WTC11 (cell line): ENCODE measurements around the gene GSTM2. TPM values are rescaled to one million over a fixed set of nuclear protein-coding genes. Genes with fewer than 3 reads are reported as not detected.

Experiments used
- ATAC-seq: fragments of 200-7000 bp; cut with Tn5 transposase; 2 replicates; pipeline ENCODE4 v1.10.0; 2021; ENCODE audit warnings: mild to moderate bottlenecking, moderate library complexity
- CTCF ChIA-PET: fragments of 300-600 bp; sonication (Branson Sonifier 250); formaldehyde crosslinking; loops from one replicate; lab custom pipeline; 2021; ENCODE audit warnings: antibody characterized with exemption; lab: Charles Lee
- POLR2A ChIA-PET: fragments of 350-600 bp; sonication (Branson Sonifier 250); formaldehyde crosslinking; loops from one replicate; lab custom pipeline; 2021; ENCODE audit warnings: antibody characterized with exemption; lab: Charles Lee
- DNase-seq: peaks from one replicate; pipeline ENCODE4 v3.0.0; 2021; ENCODE audit warnings: low spot score
- H3K27ac Mint-ChIP-seq: 2 replicates; pipeline ENCODE4 v1.8.0; 2021; ENCODE audit warnings: mixed read lengths
- H3K27me3 Mint-ChIP-seq: 2 replicates; pipeline ENCODE4 v1.8.0; 2021; ENCODE audit warnings: low read depth, mild to moderate bottlenecking, moderate library complexity, mixed read lengths
- H3K36me3 Mint-ChIP-seq: 2 replicates; pipeline ENCODE4 v1.8.0; 2021; ENCODE audit warnings: mixed read lengths
- H3K4me1 Mint-ChIP-seq: 2 replicates; pipeline ENCODE4 v1.8.0; 2022; ENCODE audit warnings: mixed read lengths
- H3K4me3 Mint-ChIP-seq: 2 replicates; pipeline ENCODE4 v1.8.0; 2021; ENCODE audit warnings: mild to moderate bottlenecking, moderate library complexity, mixed read lengths
- H3K9me3 Mint-ChIP-seq: 2 replicates; pipeline ENCODE4 v1.8.0; 2021; ENCODE audit warnings: mixed read lengths
- AFF4 ChIP-seq: sonication (generic); formaldehyde crosslinking; IDR thresholded peaks from 2 replicates; pipeline ENCODE4 v1.8.1; 2023; ENCODE audit warnings: mild to moderate bottlenecking, missing genetic modification reagents, borderline replicate concordance
- ATF1 ChIP-seq: sonication (generic); formaldehyde crosslinking; IDR thresholded peaks from 2 replicates; pipeline ENCODE4 v1.8.1; 2023; ENCODE audit warnings: mild to moderate bottlenecking, moderate library complexity, missing genetic modification reagents
- ATF2 ChIP-seq: sonication (generic); formaldehyde crosslinking; IDR thresholded peaks from 2 replicates; pipeline ENCODE4 v1.8.1; 2022; ENCODE audit warnings: low read depth, missing genetic modification reagents, borderline replicate concordance
- CREM ChIP-seq: sonication (generic); formaldehyde crosslinking; IDR thresholded peaks from 2 replicates; pipeline ENCODE4 v1.8.1; 2022; ENCODE audit warnings: mild to moderate bottlenecking, missing genetic modification reagents, moderate library complexity
- ESRRA ChIP-seq: sonication (generic); formaldehyde crosslinking; IDR thresholded peaks from 2 replicates; pipeline ENCODE4 v1.8.1; 2022; ENCODE audit warnings: mild to moderate bottlenecking, missing genetic modification reagents, borderline replicate concordance
- FOXJ3 ChIP-seq: sonication (generic); formaldehyde crosslinking; IDR thresholded peaks from 2 replicates; pipeline ENCODE4 v1.9.0; 2021; ENCODE audit warnings: missing genetic modification reagents, mild to moderate bottlenecking, borderline replicate concordance
- GABPB1 ChIP-seq: sonication (generic); formaldehyde crosslinking; IDR thresholded peaks from 2 replicates; pipeline ENCODE4 v1.8.1; 2023; ENCODE audit warnings: mild to moderate bottlenecking, missing genetic modification reagents
- HMGA2 ChIP-seq: fragments of 250-450 bp; sonication (Bioruptor Pico); IDR thresholded peaks from 2 replicates; pipeline ENCODE4 v1.4.0; 2021; ENCODE audit warnings: mild to moderate bottlenecking, moderate library complexity
- IRF1 ChIP-seq: sonication (generic); formaldehyde crosslinking; IDR thresholded peaks from 2 replicates; pipeline ENCODE4 v1.8.0; 2023; ENCODE audit warnings: missing genetic modification reagents
- MXD4 ChIP-seq: fragments of 250-450 bp; sonication (Bioruptor Pico); IDR thresholded peaks from 2 replicates; pipeline ENCODE4 v1.8.0; 2021; ENCODE audit warnings: mild to moderate bottlenecking, moderate library complexity, borderline replicate concordance
- NR2C2 ChIP-seq: sonication (generic); formaldehyde crosslinking; IDR thresholded peaks from 2 replicates; pipeline ENCODE4 v1.8.0; 2022; ENCODE audit warnings: mild to moderate bottlenecking, missing genetic modification reagents
- TEAD4 ChIP-seq: sonication (generic); formaldehyde crosslinking; IDR thresholded peaks from 2 replicates; pipeline ENCODE4 v1.8.0; 2022; ENCODE audit warnings: mild to moderate bottlenecking, missing genetic modification reagents
- TP53 ChIP-seq: sonication (generic); formaldehyde crosslinking; IDR thresholded peaks from 2 replicates; pipeline ENCODE4 v1.8.1; 2023; ENCODE audit warnings: mild to moderate bottlenecking, missing genetic modification reagents
- USF1 ChIP-seq: sonication (generic); formaldehyde crosslinking; IDR thresholded peaks from 2 replicates; pipeline ENCODE4 v1.8.0; 2022; ENCODE audit warnings: mild to moderate bottlenecking, missing genetic modification reagents
- ZNF138 ChIP-seq: sonication (generic); formaldehyde crosslinking; conservative IDR thresholded peaks from 2 replicates; pipeline ENCODE4 v1.8.1; 2022; ENCODE audit warnings: mild to moderate bottlenecking, moderate library complexity, missing genetic modification reagents
- ZNF396 ChIP-seq: fragments of 250-450 bp; sonication (Bioruptor Pico); IDR thresholded peaks from 2 replicates; pipeline ENCODE4 v1.8.0; 2021; ENCODE audit warnings: mild to moderate bottlenecking, moderate library complexity, borderline replicate concordance
- ZNF423 ChIP-seq: fragments of 250-450 bp; sonication (Bioruptor Pico); IDR thresholded peaks from 2 replicates; pipeline ENCODE4 v2.1.2; 2022; ENCODE audit warnings: mild to moderate bottlenecking, moderate library complexity
- ZNF512 ChIP-seq: sonication (generic); formaldehyde crosslinking; IDR thresholded peaks from 2 replicates; pipeline ENCODE4 v1.8.1; 2022; ENCODE audit warnings: missing genetic modification reagents, borderline replicate concordance
- ZNF532 ChIP-seq: fragments of 250-450 bp; sonication (Bioruptor Pico); IDR thresholded peaks from 2 replicates; pipeline ENCODE4 v1.9.0; 2021; ENCODE audit warnings: mild to moderate bottlenecking, borderline replicate concordance
- ZNF671 ChIP-seq: fragments of 250-450 bp; sonication (Bioruptor Pico); IDR thresholded peaks from 2 replicates; pipeline ENCODE4 v1.8.0; 2021; ENCODE audit warnings: mild to moderate bottlenecking
- ZSCAN18 ChIP-seq: fragments of 250-450 bp; sonication (Bioruptor Pico); IDR thresholded peaks from 2 replicates; pipeline ENCODE4 v2.1.2; 2022; ENCODE audit warnings: mild to moderate bottlenecking, moderate library complexity
- total RNA-seq: library from RNA; stranded (reverse); gene quantifications from 3 replicates; pipeline ENCODE4 v1.2.3, GENCODE V29; 2021

Gene GSTM2
- total RNA-seq, 1 experiment from 2014 or later = 12.9 TPM

GRCh38 chr1:109649491-109649914 lies 18.4 kb upstream of the GSTM2 start:
- Mint-ChIP-seq H3K9me3 (no peaks in the 10 kb centered on the region), H3K36me3 (no peaks in the 10 kb centered on the region), H3K27me3 (peaks cover 26% of the 10 kb centered on the region), H3K4me1 (no peaks in the 10 kb centered on the region; the same call in 1 of the 2 replicates), H3K27ac (no peak overlapping the region), H3K4me3 (no peak overlapping the region)
- ATAC-seq (no peak), DNase-seq (no peak)
- ChIA-PET POLR2A (interaction anchor here (0.9 kb wide), 1 partner anchor 140 kb away, joined by 3 read pairs; the partner anchor contains the start of gene AMIGO1), CTCF (interaction anchor here (0.7 to 5.0 kb wide), 9 partner anchors 9 to 335 kb away, joined by 3 to 65 read pairs (median 5); partner anchors contain the start of genes AHCYL1 and GNAI3)
- TF ChIP-seq ZNF512 (no peak), ATF2 (CRISPR knock-in tag) (no peak), AFF4 (CRISPR knock-in tag) (no peak), ZNF423 (CRISPR knock-in tag) (no peak), IRF1 (CRISPR knock-in tag) (no peak), ZNF671 (no peak), CREM (CRISPR knock-in tag) (no peak), TP53 (no peak), USF1 (no peak), ZNF396 (CRISPR knock-in tag) (no peak), ZNF138 (CRISPR knock-in tag) (no peak), MXD4 (CRISPR knock-in tag) (no peak), FOXJ3 (CRISPR knock-in tag) (no peak), NR2C2 (CRISPR knock-in tag) (no peak)

- peaks cover 10% of the 10 kb centered on the region for H3K4me1 Mint-ChIP-seq
- DNase-seq (no peak), ATAC-seq (no peak)
- no peaks in the 10 kb centered on the region for H3K9me3 Mint-ChIP-seq
- peaks cover 37% of the 10 kb centered on the region for H3K27me3 Mint-ChIP-seq
- ChIA-PET CTCF (interaction anchor here (0.6 to 5.0 kb wide), 10 partner anchors 10 to 334 kb away, joined by 3 to 65 read pairs (median 4); partner anchors contain the start of genes AHCYL1 and GNAI3), POLR2A (no interaction called here)
- H3K36me3 Mint-ChIP-seq = no peaks in the 10 kb centered on the region
- H3K4me3 Mint-ChIP-seq = no peak overlapping the region
- no peak overlapping the region for H3K27ac Mint-ChIP-seq
- TF ChIP-seq ATF1 (no peak), HMGA2 (CRISPR knock-in tag) (no peak), TEAD4 (no peak), GABPB1 (CRISPR knock-in tag) (no peak), ZNF532 (CRISPR knock-in tag) (no peak), ZSCAN18 (CRISPR knock-in tag) (no peak), ESRRA (CRISPR knock-in tag) (no peak)
Observed at GRCh38 chr1:109650609-109651008, 17.2 kb upstream of the GSTM2 start.
